Neural progenitor cell (in vitro differentiated cells): ENCODE results near the gene SPIN1. TPM values are rescaled to one million over a fixed set of nuclear protein-coding genes. Genes with fewer than 3 reads are reported as not detected.

ENCODE experiments used
- DNase-seq: peaks from one replicate; pipeline ENCODE4 v3.0.0-alpha.2; 2016; ENCODE audit warnings: low spot score
- H2AFZ ChIP-seq: fragments of 200-600 bp; sonication (generic); replicated peaks from 2 replicates; pipeline ENCODE4 v1.6.1; 2016; ENCODE audit warnings: antibody characterized with exemption
- H3F3A ChIP-seq: fragments of 200-600 bp; sonication (generic); 2 replicates; pipeline ENCODE4 v1.6.1; 2016; ENCODE audit warnings: antibody characterized with exemption, low read depth
- H3K27ac ChIP-seq: fragments of 200-600 bp; sonication (generic); 2 replicates; pipeline ENCODE4 v1.5.1; 2016; ENCODE audit warnings: mild to moderate bottlenecking
- H3K27me3 ChIP-seq: fragments of 200-600 bp; sonication (generic); 2 replicates; pipeline ENCODE4 v1.6.1; 2016; ENCODE audit warnings: mild to moderate bottlenecking, moderate library complexity
- H3K36me3 ChIP-seq: fragments of 200-600 bp; sonication (generic); 2 replicates; pipeline ENCODE4 v1.5.1; 2016
- H3K4me1 ChIP-seq: fragments of 200-600 bp; sonication (generic); 2 replicates; pipeline ENCODE4 v1.6.1; 2016; ENCODE audit warnings: mixed run types
- H3K4me2 ChIP-seq: fragments of 200-600 bp; sonication (generic); 2 replicates; pipeline ENCODE4 v1.6.1; 2016
- H3K4me3 ChIP-seq: fragments of 200-600 bp; sonication (generic); 2 replicates; pipeline ENCODE4 v1.5.1; 2016
- H3K79me2 ChIP-seq: fragments of 200-600 bp; sonication (generic); 2 replicates; pipeline ENCODE4 v1.6.1; 2016; ENCODE audit warnings: low read depth
- H3K9ac ChIP-seq: fragments of 200-600 bp; sonication (generic); 2 replicates; pipeline ENCODE4 v1.6.1; 2016
- H3K9me3 ChIP-seq: fragments of 200-600 bp; sonication (generic); 2 replicates; pipeline ENCODE4 v1.5.1; 2016; ENCODE audit warnings: low read depth
- H4K20me1 ChIP-seq: fragments of 200-600 bp; sonication (generic); 2 replicates; pipeline ENCODE4 v1.6.1; 2016; ENCODE audit warnings: low read depth
- H3K27ac Mint-ChIP-seq: 3 replicates; pipeline ENCODE4 v1.8.0; 2021; ENCODE audit warnings: mixed read lengths
- H3K27me3 Mint-ChIP-seq: 2 replicates; pipeline ENCODE4 v1.8.0; 2022; ENCODE audit warnings: low read depth, mild to moderate bottlenecking, inconsistent platforms, moderate library complexity, mixed read lengths; ENCODE audit not compliant: insufficient read depth
- H3K36me3 Mint-ChIP-seq: 3 replicates; pipeline ENCODE4 v1.8.0; 2021; ENCODE audit warnings: mixed read lengths
- H3K4me1 Mint-ChIP-seq: 3 replicates; pipeline ENCODE4 v1.8.0; 2021; ENCODE audit warnings: mixed read lengths
- H3K4me3 Mint-ChIP-seq: 3 replicates; pipeline ENCODE4 v1.8.0; 2021; ENCODE audit warnings: mild to moderate bottlenecking, moderate library complexity, mixed read lengths
- H3K9me3 Mint-ChIP-seq: 3 replicates; pipeline ENCODE4 v1.8.0; 2020; ENCODE audit warnings: mixed read lengths
- EZH2 ChIP-seq: fragments of 200-600 bp; sonication (generic); IDR thresholded peaks from 2 replicates; pipeline ENCODE4 v1.6.1; 2017; ENCODE audit warnings: antibody characterized with exemption, mild to moderate bottlenecking, moderate library complexity
- EZH2phosphoT487 ChIP-seq: fragments of 200-600 bp; sonication (generic); IDR thresholded peaks from 2 replicates; pipeline ENCODE4 v1.6.1; 2017; ENCODE audit warnings: antibody characterized with exemption
- total RNA-seq: library from RNA; depleted of rRNA; stranded (reverse); fragments of >200 nt; gene quantifications from 2 replicates; pipeline ENCODE4 v1.2.3, GENCODE V29; 2015; ENCODE audit warnings: low replicate concordance
- TF ChIP-seq, protein P1 (sequence below): fragments of 200-600 bp; sonication (generic); IDR thresholded peaks from 2 replicates; pipeline ENCODE4 v1.5.1; 2017; ENCODE audit warnings: antibody characterized with exemption, mild to moderate bottlenecking

SPIN1 gene
- total RNA-seq, 1 donor from 2014 or later: 101 TPM

DNA sequence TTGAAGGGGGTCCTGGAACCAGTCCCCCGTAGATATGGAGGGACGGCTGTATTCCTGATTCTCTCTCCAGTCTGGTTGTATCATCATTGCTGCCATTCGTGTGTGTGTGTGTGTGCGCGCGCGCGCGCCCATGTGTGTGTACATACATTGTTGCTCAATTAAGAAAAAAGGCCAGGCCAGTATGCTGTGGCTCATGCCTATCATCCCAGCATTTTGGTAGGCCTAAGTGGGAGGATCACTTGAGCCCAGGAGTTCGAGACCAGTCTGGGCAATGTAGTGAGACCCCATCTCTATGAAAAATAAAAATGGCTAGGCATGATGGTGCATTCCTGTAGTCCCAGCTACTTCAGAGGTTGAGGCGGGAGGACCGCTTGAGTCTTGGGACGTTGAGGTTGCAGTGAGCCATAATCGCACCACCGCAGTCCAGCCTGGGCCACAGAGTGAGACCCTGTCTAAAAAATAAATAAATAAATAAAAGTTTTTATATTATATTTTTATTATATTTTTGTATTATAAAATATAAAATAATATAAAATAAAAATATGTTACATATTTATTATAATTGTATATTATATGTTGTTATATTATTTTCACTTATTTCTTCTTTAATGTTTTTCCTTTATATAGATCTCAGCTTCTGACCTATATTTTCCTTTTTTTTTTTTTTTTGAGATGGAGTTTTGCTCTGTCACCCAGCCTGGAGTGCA, 53.2 kb downstream of the SPIN1 start:
- no peak overlapping the region for H3K4me2 ChIP-seq
- H3K4me1 Mint-ChIP-seq: peaks cover 2% of the 10 kb centered on the region
- no peaks in the 10 kb centered on the region for H3K36me3 ChIP-seq
- no peak overlapping the region for H3K4me3 Mint-ChIP-seq
- no peaks in the 10 kb centered on the region for H3K27me3 ChIP-seq
- H4K20me1 ChIP-seq: no peaks in the 10 kb centered on the region
- H3K27ac Mint-ChIP-seq: no peak overlapping the region
- H3K79me2 ChIP-seq: peaks cover 95% of the 10 kb centered on the region
- no peaks in the 10 kb centered on the region for H3K4me1 ChIP-seq
- TF ChIP-seq, protein P1, sequence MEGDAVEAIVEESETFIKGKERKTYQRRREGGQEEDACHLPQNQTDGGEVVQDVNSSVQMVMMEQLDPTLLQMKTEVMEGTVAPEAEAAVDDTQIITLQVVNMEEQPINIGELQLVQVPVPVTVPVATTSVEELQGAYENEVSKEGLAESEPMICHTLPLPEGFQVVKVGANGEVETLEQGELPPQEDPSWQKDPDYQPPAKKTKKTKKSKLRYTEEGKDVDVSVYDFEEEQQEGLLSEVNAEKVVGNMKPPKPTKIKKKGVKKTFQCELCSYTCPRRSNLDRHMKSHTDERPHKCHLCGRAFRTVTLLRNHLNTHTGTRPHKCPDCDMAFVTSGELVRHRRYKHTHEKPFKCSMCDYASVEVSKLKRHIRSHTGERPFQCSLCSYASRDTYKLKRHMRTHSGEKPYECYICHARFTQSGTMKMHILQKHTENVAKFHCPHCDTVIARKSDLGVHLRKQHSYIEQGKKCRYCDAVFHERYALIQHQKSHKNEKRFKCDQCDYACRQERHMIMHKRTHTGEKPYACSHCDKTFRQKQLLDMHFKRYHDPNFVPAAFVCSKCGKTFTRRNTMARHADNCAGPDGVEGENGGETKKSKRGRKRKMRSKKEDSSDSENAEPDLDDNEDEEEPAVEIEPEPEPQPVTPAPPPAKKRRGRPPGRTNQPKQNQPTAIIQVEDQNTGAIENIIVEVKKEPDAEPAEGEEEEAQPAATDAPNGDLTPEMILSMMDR: no peak
- TF ChIP-seq EZH2 (no peak), EZH2phosphoT487 (no peak)
- H3K9me3 ChIP-seq: no peaks in the 10 kb centered on the region
- no peaks in the 10 kb centered on the region for H3F3A ChIP-seq
- H3K27ac ChIP-seq: no peak overlapping the region
- no peak overlapping the region for H3K9ac ChIP-seq
- H3K9me3 Mint-ChIP-seq: peaks cover 29% of the 10 kb centered on the region
- H2AFZ ChIP-seq: no peak overlapping the region
- no peak overlapping the region for H3K4me3 ChIP-seq
- DNase-seq: no peak
- H3K36me3 Mint-ChIP-seq: peaks cover 59% of the 10 kb centered on the region
- H3K27me3 Mint-ChIP-seq: no peaks in the 10 kb centered on the region

DNA sequence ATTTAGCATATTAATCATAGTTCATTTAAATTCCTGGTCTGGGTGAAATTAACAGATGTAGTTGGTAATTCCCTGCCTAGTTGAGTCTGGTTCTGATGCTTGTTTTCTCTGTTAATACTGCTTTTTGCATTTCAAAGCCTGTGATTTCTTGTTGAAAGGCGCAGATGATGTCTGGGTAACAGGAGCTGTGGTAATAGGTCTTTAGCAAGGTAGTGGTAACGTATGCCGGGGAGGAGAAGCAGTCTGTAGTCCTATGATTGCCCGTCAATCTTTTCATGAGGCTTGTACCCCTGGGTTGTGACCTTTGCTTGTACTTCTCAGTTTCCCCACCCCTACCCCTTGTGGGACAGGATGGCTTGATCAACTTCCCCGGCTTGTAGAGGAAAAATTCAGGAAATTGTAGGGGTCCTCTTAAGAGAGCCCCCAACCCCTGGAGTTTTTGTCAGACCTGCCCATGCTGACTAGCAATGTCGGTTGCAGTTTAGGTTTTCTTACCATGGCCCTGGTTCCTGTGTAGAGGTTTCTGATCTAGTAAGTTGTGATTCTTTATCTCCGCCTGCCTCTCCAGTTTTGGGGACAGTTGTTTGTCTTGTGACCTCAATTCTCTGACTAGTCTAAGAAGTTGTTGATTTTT, 55.4 kb downstream of the SPIN1 start:
- TF ChIP-seq EZH2: no peak
- TF ChIP-seq, protein P1: no peak
- TF ChIP-seq EZH2phosphoT487: no peak
- H3K4me3 Mint-ChIP-seq: no peak overlapping the region
- peaks cover 20% of the 10 kb centered on the region for H4K20me1 ChIP-seq

DNA sequence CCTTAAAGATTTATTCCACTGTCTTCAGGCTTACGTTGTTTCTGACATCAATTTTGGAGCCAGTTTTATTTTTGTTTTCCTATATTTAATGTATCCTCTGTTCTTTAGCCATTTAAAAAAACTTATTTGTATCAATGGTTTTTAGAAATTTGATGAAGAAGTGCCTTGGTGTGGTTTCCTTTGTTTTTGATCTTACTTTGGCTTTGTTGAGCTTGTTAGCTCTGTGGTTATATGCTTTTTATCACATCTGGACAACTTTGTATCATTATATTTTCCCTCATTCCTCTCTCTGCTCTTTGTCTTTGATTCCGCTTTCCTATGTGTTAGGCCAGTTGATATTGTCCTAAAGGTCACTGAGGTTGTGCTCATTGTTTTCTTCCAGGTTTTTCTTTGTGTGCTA, 58.5 kb downstream of the SPIN1 start:
- Mint-ChIP-seq H3K4me1 (peaks cover 9% of the 10 kb centered on the region), H3K27ac (no peak overlapping the region), H3K4me3 (no peak overlapping the region), H3K36me3 (peaks cover 56% of the 10 kb centered on the region), H3K9me3 (peaks cover 28% of the 10 kb centered on the region), H3K27me3 (peaks cover 3% of the 10 kb centered on the region)
- Histone ChIP-seq H2AFZ (no peak overlapping the region), H3K36me3 (no peaks in the 10 kb centered on the region), H4K20me1 (peaks cover 30% of the 10 kb centered on the region), H3K4me3 (no peak overlapping the region), H3F3A (no peaks in the 10 kb centered on the region), H3K27ac (no peak overlapping the region), H3K9me3 (no peaks in the 10 kb centered on the region), H3K9ac (no peak overlapping the region), H3K4me1 (no peaks in the 10 kb centered on the region), H3K79me2 (peaks cover 80% of the 10 kb centered on the region), H3K27me3 (no peaks in the 10 kb centered on the region), H3K4me2 (no peak overlapping the region)
- no peak for DNase-seq
- TF ChIP-seq EZH2 (no peak), EZH2phosphoT487 (no peak)
- TF ChIP-seq, protein P1: no peak

More for the DNA sequence above, 55.4 kb downstream of the SPIN1 start:
- no peak overlapping the region for H3K27ac ChIP-seq
- H3K27me3 ChIP-seq: no peaks in the 10 kb centered on the region
- no peaks in the 10 kb centered on the region for H3K4me1 ChIP-seq
- H3K36me3 ChIP-seq: no peaks in the 10 kb centered on the region
- Mint-ChIP-seq H3K4me1 (peaks cover 9% of the 10 kb centered on the region), H3K36me3 (peaks cover 53% of the 10 kb centered on the region), H3K9me3 (peaks cover 28% of the 10 kb centered on the region), H3K27me3 (peaks cover 2% of the 10 kb centered on the region), H3K27ac (no peak overlapping the region)
- no peak overlapping the region for H3K4me3 ChIP-seq
- H2AFZ ChIP-seq: no peak overlapping the region
- DNase-seq: no peak
- H3K9me3 ChIP-seq: no peaks in the 10 kb centered on the region
- no peak overlapping the region for H3K9ac ChIP-seq
- peaks cover 98% of the 10 kb centered on the region for H3K79me2 ChIP-seq
- H3F3A ChIP-seq: no peaks in the 10 kb centered on the region
- H3K4me2 ChIP-seq: no peak overlapping the region
